Measurements from ENCODE around the gene BICDL2.
"Not testable (repeated sequence)": the region's sequence is repeated elsewhere in the genome, so short reads cannot be mapped to it uniquely, and the experiment has no call there.

The BICDL2 gene

GRCh38 chr16:3036726-3037315, at the start of gene BICDL2:
Gene BICDL2, minus strand, starts transcription at chr16:3036944. Its CDS starts 1,448 bp downstream, at chr16:3035496.
- CTCF ChIA-PET, result no interaction called here
- no peak for DNase-seq (ENCODE audit: extremely low spot score)
- POLR2A ChIA-PET, result no interaction called here
- TF ChIP-seq HDGF (IDR thresholded peaks at IDR 0.05; ENCODE audit: borderline replicate concordance) (no peak), ZNF384 (IDR thresholded peaks at IDR 0.05) (no peak), FOXA1 (IDR thresholded peaks at IDR 0.05) (no peak), FOXM1 (IDR thresholded peaks at IDR 0.05; ENCODE audit: borderline replicate concordance) (no peak)

- DNase-seq (ENCODE audit: extremely low spot score), result no peak
- TF ChIP-seq LEF1 (IDR thresholded peaks at IDR 0.05; ENCODE audit: borderline replicate concordance) (no peak), BHLHE40 (IDR thresholded peaks at IDR 0.05; ENCODE audit: borderline replicate concordance) (no peak), HDGF (IDR thresholded peaks at IDR 0.05; ENCODE audit: borderline replicate concordance) (no peak), SUZ12 (IDR thresholded peaks at IDR 0.05) (no peak), L3MBTL2 (conservative IDR thresholded peaks at IDR 0.05) (no peak), FOXK2 (IDR thresholded peaks at IDR 0.05) (no peak), CTBP1 (IDR thresholded peaks at IDR 0.05; ENCODE audit: borderline replicate concordance) (no peak), PKNOX1 (IDR thresholded peaks at IDR 0.05) (no peak), ELF4 (IDR thresholded peaks at IDR 0.05) (no peak), TARDBP (IDR thresholded peaks at IDR 0.05) (no peak), FOXM1 (IDR thresholded peaks at IDR 0.05; ENCODE audit: borderline replicate concordance) (no peak), ARNT (IDR thresholded peaks at IDR 0.05) (no peak), FOXA1 (IDR thresholded peaks at IDR 0.05) (no peak), ZNF384 (IDR thresholded peaks at IDR 0.05) (no peak), NFRKB (IDR thresholded peaks at IDR 0.05) (no peak), SP1 (IDR thresholded peaks at IDR 0.05) (no peak)
- CTCF ChIA-PET, result interaction anchor here (0.7 kb wide), 1 partner anchor 1145 kb away, joined by 3 read pairs; no protein-coding TSS in a partner anchor
- POLR2A ChIA-PET, result no interaction called here
These were observed 49.3 kb upstream of the BICDL2 start for GRCh38 chr16:3085868-3086595.

- TF ChIP-seq CTBP1 (IDR thresholded peaks at IDR 0.05; ENCODE audit: borderline replicate concordance) (no peak), ELF4 (IDR thresholded peaks at IDR 0.05) (no peak), LEF1 (IDR thresholded peaks at IDR 0.05; ENCODE audit: borderline replicate concordance) (no peak), HDGF (IDR thresholded peaks at IDR 0.05; ENCODE audit: borderline replicate concordance) (no peak), BHLHE40 (IDR thresholded peaks at IDR 0.05; ENCODE audit: borderline replicate concordance) (no peak), TARDBP (IDR thresholded peaks at IDR 0.05) (no peak), SUZ12 (IDR thresholded peaks at IDR 0.05) (no peak), ZNF384 (IDR thresholded peaks at IDR 0.05) (no peak), L3MBTL2 (conservative IDR thresholded peaks at IDR 0.05) (no peak), FOXM1 (IDR thresholded peaks at IDR 0.05; ENCODE audit: borderline replicate concordance) (no peak), PKNOX1 (IDR thresholded peaks at IDR 0.05) (no peak), NFRKB (IDR thresholded peaks at IDR 0.05) (no peak), SP1 (IDR thresholded peaks at IDR 0.05) (no peak), FOXA1 (IDR thresholded peaks at IDR 0.05) (no peak), ARNT (IDR thresholded peaks at IDR 0.05) (no peak), FOXK2 (IDR thresholded peaks at IDR 0.05) (no peak)
- no peak for DNase-seq (ENCODE audit: extremely low spot score)
- POLR2A ChIA-PET, result no interaction called here
- CTCF ChIA-PET, result interaction anchor here (0.7 kb wide), 1 partner anchor 1144 kb away, joined by 3 read pairs; no protein-coding TSS in a partner anchor
These were observed 48.4 kb upstream of the BICDL2 start for GRCh38 chr16:3084969-3085670.

GRCh38 chr16:3084491-3084890, 47.7 kb upstream of the BICDL2 start:
- CTCF ChIA-PET, result no interaction called here
- POLR2A ChIA-PET, result interaction anchor here (1.5 kb wide), 1 partner anchor 64 kb away, joined by 3 read pairs; no protein-coding TSS in a partner anchor
- no peak for TF ChIP-seq HDGF (IDR thresholded peaks at IDR 0.05; ENCODE audit: borderline replicate concordance)
- no peak for TF ChIP-seq SUZ12 (IDR thresholded peaks at IDR 0.05)
- no peak for TF ChIP-seq FOXK2 (IDR thresholded peaks at IDR 0.05)
- no peak for TF ChIP-seq NFRKB (IDR thresholded peaks at IDR 0.05)
- no peak for TF ChIP-seq L3MBTL2 (conservative IDR thresholded peaks at IDR 0.05)
- no peak for TF ChIP-seq PKNOX1 (IDR thresholded peaks at IDR 0.05)
- no peak for TF ChIP-seq ELF4 (IDR thresholded peaks at IDR 0.05)
- DNase-seq (ENCODE audit: extremely low spot score), result no peak

GRCh38 chr16:3083408-3083807, 46.7 kb upstream of the BICDL2 start:
- CTCF ChIA-PET; DNase-seq (ENCODE audit: extremely low spot score): not testable (repeated sequence)
- POLR2A ChIA-PET, result interaction anchor here (1.5 kb wide), 1 partner anchor 63 kb away, joined by 3 read pairs; no protein-coding TSS in a partner anchor

GRCh38 chr16:3081957-3082356, 45.2 kb upstream of the BICDL2 start:
- CTCF ChIA-PET, result interaction anchor here (0.7 kb wide), 1 partner anchor 154 kb away, joined by 5 read pairs; no protein-coding TSS in a partner anchor
- DNase-seq (ENCODE audit: extremely low spot score); POLR2A ChIA-PET: not testable (repeated sequence)
